Vagina (tissue), 2 donors: Measurements from ENCODE around the gene SLC10A7. TPM values are rescaled to one million over a fixed set of nuclear protein-coding genes. Genes with fewer than 3 reads are reported as not detected.
"Not testable (repeated sequence)": the region's sequence is repeated elsewhere in the genome, so short reads cannot be mapped to it uniquely, and the experiment has no call there.

Experiments
- DNase-seq, 2 donors: peaks; one replicate each; pipeline ENCODE4 v3.0.0-alpha.2; 2017; ENCODE audit errors: extremely low spot score in 2 of 2
- H3K27ac ChIP-seq: fragments of 200-600 bp; sonication (generic); one replicate; pipeline ENCODE4 v1.5.1; 2019
- H3K27me3 ChIP-seq: fragments of 200-600 bp; sonication (generic); one replicate; pipeline ENCODE4 v1.5.1; 2019
- H3K36me3 ChIP-seq, 2 donors: fragments of 200-600 bp; sonication (generic); one replicate each; pipeline ENCODE4 v1.5.1; 2017 to 2019
- H3K4me1 ChIP-seq: fragments of 200-600 bp; sonication (generic); one replicate; pipeline ENCODE4 v1.5.1; 2019
- H3K4me3 ChIP-seq, 2 donors: fragments of 200-600 bp; sonication (generic); 1 replicate in 1 of 2; 2 replicates in 1 of 2; pipeline ENCODE4 v1.5.1; 2016 to 2019
- H3K9me3 ChIP-seq: fragments of 200-600 bp; sonication (generic); one replicate; pipeline ENCODE4 v1.5.1; 2019
- CTCF ChIP-seq, 3 experiments: fragments of 450-650 bp in 2 of 3; fragments of 200-600 bp in 1 of 3; sonication (generic) in 1 of 3; IDR thresholded peaks; one replicate each; pipeline ENCODE4 v1.5.1; 2017 to 2019; ENCODE audit warnings: antibody characterized with exemption in 3 of 3, mild to moderate bottlenecking in 2 of 3, moderate library complexity in 2 of 3
- POLR2A ChIP-seq, 2 donors: fragments of 450-650 bp; IDR thresholded peaks; one replicate each; pipeline ENCODE4 v1.6.1; 2017; ENCODE audit warnings: antibody characterized with exemption in 2 of 2, mild to moderate bottlenecking in 2 of 2, moderate library complexity in 2 of 2
- POLR2AphosphoS5 ChIP-seq, 2 donors: sonication (generic); formaldehyde crosslinking; IDR thresholded peaks; one replicate each; pipeline ENCODE4 v1.9.0; 2017; ENCODE audit warnings: antibody characterized with exemption in 2 of 2, mild to moderate bottlenecking in 2 of 2, low read depth in 1 of 2; ENCODE audit not compliant: insufficient read depth in 1 of 2
- intact Hi-C: fragments of 100-400 bp; cut with DNase I; formaldehyde crosslinking; loops from one replicate; pipeline ENCODE4 v1.15.1; 2023
- total RNA-seq: library from RNA; depleted of rRNA; stranded (reverse); fragments of >200 nt; gene quantifications from one replicate; pipeline ENCODE4 v1.2.3, GENCODE V29; 2016

SLC10A7 gene
- total RNA-seq, 1 donor from 2014 or later = 14.2 TPM

GRCh38 chr4:146367347-146367746 lies 154.4 kb downstream of the SLC10A7 start:
- Histone ChIP-seq H3K9me3 (no peaks in the 10 kb centered on the region), H3K4me3 (no peak overlapping the region), H3K27me3 (no peaks in the 10 kb centered on the region), H3K27ac (no peak overlapping the region), H3K4me1 (peaks cover 11% of the 10 kb centered on the region), H3K36me3 (no peaks in the 10 kb centered on the region)
- TF ChIP-seq POLR2A (IDR thresholded peaks at IDR 0.05) (no peak), CTCF (IDR thresholded peaks at IDR 0.05) (no peak), POLR2AphosphoS5 (IDR thresholded peaks at IDR 0.05; ENCODE audit: insufficient read depth in 1 of 2, low read depth in 1 of 2) (no peak)
- intact Hi-C loops = no loop called here
- DNase-seq = no peak

DNA sequence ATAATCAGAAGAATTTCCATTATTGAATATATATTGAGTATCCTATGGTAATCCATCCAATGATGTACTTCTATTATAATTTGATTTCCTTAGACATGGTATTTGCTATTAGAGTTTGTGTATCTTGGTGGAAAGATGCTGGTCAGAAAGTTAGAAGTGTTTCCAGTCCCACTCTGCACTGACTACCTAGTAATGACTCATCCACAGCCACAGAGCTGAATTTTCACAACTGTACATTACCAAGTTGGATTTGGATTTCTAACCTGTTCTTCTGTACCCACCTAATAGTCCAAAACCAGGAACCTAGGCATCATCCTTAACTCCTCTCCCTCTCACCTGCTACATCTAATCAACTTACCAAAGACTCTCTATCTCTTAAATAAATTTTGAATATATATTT lies 162.0 kb downstream of the SLC10A7 start:
- H3K4me1 ChIP-seq = no peaks in the 10 kb centered on the region
- no peak for TF ChIP-seq POLR2A (IDR thresholded peaks at IDR 0.05)
- no peak for TF ChIP-seq CTCF (IDR thresholded peaks at IDR 0.05)
- no peak for TF ChIP-seq POLR2AphosphoS5 (IDR thresholded peaks at IDR 0.05; ENCODE audit: insufficient read depth in 1 of 2, low read depth in 1 of 2)
- peaks cover 3% of the 10 kb centered on the region for H3K9me3 ChIP-seq
- intact Hi-C loops = no loop called here
- H3K27ac ChIP-seq = no peak overlapping the region
- DNase-seq = no peak
- peaks cover 0 to 4% of the 10 kb centered on the region in 2 donors for H3K36me3 ChIP-seq
- H3K4me3 ChIP-seq = no peak overlapping the region
- H3K27me3 ChIP-seq = no peaks in the 10 kb centered on the region

GRCh38 chr4:146350114-146350513 lies 171.6 kb downstream of the SLC10A7 start:
- H3K27ac ChIP-seq, H3K36me3 ChIP-seq, H3K27me3 ChIP-seq, DNase-seq, H3K4me3 ChIP-seq, H3K9me3 ChIP-seq, H3K4me1 ChIP-seq, intact Hi-C loops: not testable (repeated sequence)

GRCh38 chr4:146349306-146349705 lies 172.4 kb downstream of the SLC10A7 start:
- intact Hi-C loops = loop anchor here (10.0 kb wide), 1 partner anchor 755 kb away; no protein-coding TSS in a partner anchor
- no peak for DNase-seq
- Histone ChIP-seq H3K27me3 (no peaks in the 10 kb centered on the region), H3K27ac (no peak overlapping the region), H3K36me3 (no peaks in the 10 kb centered on the region), H3K4me1 (no peaks in the 10 kb centered on the region), H3K9me3 (no peaks in the 10 kb centered on the region), H3K4me3 (no peak overlapping the region)
- TF ChIP-seq POLR2A (IDR thresholded peaks at IDR 0.05) = no peak
- no peak for TF ChIP-seq POLR2AphosphoS5 (IDR thresholded peaks at IDR 0.05; ENCODE audit: insufficient read depth in 1 of 2, low read depth in 1 of 2)
- no peak for TF ChIP-seq CTCF (IDR thresholded peaks at IDR 0.05)

GRCh38 chr4:146347822-146348221 lies 173.9 kb downstream of the SLC10A7 start:
- no peak overlapping the region for H3K4me3 ChIP-seq
- no peak overlapping the region for H3K27ac ChIP-seq
- intact Hi-C loops = loop anchor here (10.0 kb wide), 1 partner anchor 757 kb away; no protein-coding TSS in a partner anchor
- H3K27me3 ChIP-seq = no peaks in the 10 kb centered on the region
- H3K36me3 ChIP-seq = no peaks in the 10 kb centered on the region
- TF ChIP-seq POLR2AphosphoS5 (IDR thresholded peaks at IDR 0.05; ENCODE audit: insufficient read depth in 1 of 2, low read depth in 1 of 2) = no peak
- no peak for TF ChIP-seq POLR2A (IDR thresholded peaks at IDR 0.05)
- TF ChIP-seq CTCF (IDR thresholded peaks at IDR 0.05) = no peak
- H3K4me1 ChIP-seq = no peaks in the 10 kb centered on the region
- no peak for DNase-seq
- no peaks in the 10 kb centered on the region for H3K9me3 ChIP-seq
